NK-92 treated with Interleukin-12 subunit alpha and Interleukin-12 subunit beta, amount 100 ng/mL, for 24 hours (cell line): Measurements from ENCODE around the gene KLHL1.

Experiments used
- DNase-seq: peaks from one replicate; lab custom pipeline; 2025; lab: John Stamatoyannopoulos, UW

Gene KLHL1

DNA sequence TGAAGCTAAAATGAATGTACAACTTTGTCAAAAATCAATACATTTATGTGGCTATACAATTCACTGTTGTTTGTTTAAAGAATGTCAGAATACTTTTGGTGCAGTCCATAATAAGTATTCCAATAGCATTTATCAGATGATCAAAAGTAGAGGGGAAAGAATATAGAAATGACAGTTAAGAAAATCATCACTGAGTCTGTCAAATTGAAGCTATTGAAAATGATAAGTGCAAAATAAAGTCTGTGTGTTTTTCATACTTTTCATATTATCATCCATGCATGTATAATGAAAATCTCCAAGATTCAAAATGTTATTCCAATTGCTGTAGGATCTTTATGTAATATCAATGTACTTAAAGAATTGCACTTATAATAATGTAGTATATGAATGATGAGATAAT is 93.9 kb downstream of the KLHL1 start:
- no peak for DNase-seq

DNA sequence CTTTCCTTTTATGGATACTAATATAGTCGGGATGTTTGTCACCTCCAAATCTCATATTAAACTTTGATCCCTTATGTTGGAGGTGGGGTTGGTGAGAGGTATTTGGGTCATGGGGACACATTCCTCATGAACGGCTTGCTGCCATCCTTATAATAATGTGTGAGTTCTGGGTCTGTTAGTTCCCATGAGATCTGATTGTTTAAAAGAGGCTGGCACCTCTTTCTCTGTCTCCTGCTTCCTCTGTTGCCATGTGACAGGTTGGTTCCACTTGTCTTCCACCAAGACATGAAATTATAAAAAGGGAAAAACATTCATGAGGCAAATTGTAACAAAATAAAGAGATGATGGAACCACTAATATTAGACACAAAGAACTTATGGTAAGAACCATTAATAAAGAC is 108.4 kb downstream of the KLHL1 start:
- DNase-seq, result no peak

DNA sequence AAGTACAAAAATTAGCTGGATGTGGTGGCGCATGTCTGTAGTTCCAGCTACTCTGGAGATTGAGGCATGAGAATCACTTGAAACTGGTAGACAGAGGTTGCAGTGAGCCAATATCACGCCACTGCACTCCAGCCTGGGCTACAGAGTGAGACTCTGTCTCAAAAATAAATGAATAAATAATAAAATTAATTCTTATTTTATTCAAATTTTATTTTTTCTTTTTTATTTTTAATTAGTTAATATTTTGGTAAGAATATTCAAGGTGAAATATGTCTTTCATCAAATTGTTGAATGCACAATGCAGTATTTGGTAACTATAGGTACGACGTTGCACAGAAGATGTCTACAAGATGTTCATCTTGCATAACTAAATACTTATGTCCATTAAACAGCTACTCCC is 111.2 kb downstream of the KLHL1 start:
- no peak for DNase-seq

DNA sequence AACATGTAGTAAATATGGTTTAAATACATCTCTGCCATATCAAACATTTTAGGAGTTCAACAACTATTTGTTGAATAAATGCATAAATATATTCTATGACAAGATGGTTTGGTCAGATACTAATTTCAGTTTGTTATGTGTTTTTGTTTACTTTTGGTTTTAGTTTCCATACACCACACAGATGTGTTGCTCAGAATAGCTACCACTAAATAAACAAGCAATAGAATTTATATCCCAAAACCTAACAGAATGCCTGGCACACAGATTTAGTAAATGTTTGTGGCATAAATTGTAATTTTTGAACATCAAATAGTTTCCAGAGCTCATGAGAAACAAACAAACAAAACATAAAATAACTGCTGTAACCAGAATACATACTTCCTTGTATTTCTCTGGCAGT is 127.5 kb downstream of the KLHL1 start:
- no peak for DNase-seq

DNA sequence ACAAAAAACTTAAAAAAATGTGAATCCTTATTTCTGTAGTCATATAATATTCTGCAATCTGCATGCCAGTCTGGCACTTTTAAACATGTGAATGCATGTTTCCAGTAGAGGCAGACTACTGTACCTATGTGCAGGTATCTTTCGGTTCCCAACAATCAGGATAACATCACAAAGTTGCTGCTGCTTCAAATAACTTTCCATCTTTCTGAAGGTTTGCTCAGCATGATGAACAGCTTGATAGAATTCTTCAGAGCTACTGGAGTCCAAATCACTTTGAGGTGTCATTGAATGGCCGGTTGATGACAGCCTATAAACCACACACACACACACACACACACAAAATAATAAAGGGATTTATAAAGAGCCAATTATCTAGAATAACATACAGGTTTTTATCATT is 132.8 kb downstream of the KLHL1 start:
- no peak for DNase-seq

DNA sequence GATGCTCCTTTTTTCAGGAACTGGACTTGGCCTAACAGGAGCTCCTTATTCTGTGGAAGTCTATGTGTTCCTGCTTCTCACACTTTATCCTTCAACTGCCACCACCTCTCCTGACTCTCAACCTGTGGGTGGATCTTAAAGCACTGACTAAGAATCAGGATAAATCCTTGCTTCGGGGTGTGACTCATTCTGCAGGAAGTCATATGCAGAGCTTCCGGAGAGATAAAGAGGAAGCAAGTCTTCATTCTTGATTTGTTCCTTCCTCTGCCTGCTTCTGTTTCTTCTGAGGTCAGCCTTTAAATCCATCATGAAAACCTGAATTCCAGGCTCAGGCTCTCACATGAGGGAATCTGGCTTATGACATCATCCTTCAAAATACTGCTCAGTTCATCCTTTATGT is 137.7 kb downstream of the KLHL1 start:
- DNase-seq, result no peak

DNA sequence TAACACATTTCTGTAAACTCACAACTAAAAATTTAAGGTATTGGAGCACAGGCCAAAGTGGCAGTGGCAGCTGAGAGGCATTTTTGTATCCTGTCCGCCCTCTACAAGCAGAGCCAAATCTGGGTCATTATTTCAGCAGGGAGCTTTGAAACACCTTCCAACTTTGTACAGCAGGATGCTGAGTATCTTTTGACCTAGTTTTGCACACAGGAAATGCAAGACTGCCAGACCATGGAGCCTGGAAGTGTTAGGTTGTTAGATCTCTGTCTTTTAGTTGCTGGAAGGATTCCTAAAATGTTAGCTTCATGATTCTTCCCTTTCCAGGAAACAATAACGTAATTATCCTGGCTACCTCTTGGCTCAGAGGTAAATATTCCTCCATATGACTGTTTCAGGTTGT is 149.2 kb downstream of the KLHL1 start:
- no peak for DNase-seq

DNA sequence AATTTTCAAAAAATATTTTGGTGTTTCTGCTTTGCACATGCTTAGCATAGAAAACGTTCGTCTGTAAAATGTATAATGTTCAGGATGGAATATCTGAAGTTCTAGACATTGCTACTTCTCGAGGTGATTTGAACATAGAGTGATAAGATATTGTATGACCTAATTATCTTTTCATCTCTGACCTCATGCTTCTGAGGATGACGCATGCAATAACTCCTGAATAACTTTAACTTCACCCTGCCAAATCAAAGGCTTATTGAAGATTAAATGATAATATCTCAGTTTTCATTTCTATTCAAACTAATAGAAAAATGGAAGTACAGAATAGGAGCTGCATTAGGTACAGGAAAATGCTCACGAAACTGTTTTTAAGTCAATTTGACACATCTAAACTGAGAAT is 151.4 kb downstream of the KLHL1 start:
- DNase-seq, result no peak

DNA sequence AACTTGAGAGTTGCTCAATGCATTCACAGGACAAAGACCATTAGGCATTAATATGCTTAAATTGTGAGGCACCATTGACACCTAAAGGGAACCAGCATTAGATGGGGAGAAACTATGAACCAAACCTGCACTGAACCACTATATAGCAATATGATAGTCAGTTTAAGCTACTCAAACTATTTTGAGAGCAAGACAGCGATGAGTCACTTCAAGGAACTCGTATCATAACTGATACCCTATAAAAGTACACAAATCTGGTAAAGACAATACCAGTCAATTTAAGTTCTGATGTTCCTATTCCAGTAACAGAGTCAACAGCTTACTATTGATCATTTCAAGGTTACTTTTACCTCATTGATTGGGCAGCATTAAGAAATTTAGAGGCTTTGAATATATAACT is 151.9 kb downstream of the KLHL1 start:
- DNase-seq, result no peak

DNA sequence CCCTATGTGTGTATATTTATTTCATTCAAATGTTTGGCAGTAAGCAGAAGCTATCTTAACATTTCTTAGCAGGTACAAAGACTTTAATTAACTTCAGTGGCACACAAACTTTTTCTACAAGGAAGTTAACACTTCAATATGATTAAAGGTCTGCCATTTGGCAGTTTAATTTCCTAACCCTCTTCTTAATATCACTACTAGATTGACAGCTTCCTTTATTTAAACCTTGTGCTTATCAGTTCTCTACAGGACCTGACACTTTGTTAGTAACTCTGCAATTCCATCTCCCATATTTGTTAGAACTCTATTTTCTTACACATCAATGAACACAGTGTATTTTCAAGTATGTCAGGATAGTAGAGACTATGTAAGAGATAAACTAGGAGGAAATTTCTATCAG is 153.0 kb downstream of the KLHL1 start:
- no peak for DNase-seq

DNA sequence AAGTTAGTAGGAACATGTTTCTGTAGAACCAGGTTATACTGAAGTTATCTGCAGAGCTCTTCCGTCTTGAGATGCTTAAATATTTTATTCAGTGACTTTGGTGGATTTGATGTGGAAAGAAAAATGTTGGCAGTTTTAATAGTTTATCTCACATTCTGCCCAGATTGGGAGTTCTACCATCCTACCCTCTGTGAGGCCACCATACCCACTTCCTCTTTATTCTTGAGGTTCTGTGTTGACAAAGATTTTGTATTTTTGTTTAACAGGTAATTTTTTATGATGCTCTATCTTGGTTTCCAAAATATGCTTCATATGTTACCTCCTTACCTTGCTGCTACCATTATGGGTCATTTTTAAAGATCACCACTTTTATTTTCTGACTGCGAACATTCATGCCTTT is 156.8 kb downstream of the KLHL1 start:
- DNase-seq, result no peak

DNA sequence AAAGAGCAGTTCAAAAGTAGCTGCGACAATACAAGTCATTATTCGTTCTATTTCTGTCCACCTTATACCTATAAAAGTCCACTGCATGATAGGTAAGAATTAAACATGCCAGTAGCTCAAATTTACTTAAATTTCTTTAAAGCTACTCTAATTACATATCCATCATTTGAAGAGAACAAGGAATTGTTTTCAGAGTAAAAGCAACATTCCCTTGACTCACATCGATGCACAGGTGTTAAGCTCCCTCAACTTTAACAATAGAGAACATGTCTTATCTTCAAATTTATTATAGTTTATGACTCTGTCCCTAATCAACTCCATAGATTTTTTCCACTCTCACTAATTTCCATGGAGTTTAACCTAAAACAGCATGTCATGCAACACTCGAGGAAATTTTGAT is 158.1 kb downstream of the KLHL1 start:
- DNase-seq, result no peak

DNA sequence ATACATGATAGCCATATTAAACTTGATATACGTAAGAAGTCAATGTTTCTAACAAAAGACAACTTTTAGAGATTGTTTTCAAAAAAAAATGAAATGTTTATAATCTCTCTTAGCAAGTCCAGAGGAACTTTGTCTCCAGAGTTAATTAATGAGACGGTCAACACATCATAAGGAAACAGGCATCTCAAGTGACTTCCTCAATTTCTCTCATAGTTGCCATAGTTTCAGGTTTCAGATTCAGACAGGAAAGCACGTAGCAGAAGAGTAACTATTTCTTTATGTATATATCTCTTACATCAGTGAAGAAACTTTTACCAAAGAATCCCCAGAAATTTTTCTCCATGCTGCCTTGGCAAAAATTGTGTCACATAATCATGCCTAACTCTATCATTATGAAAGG is 160.2 kb downstream of the KLHL1 start:
- no peak for DNase-seq

DNA sequence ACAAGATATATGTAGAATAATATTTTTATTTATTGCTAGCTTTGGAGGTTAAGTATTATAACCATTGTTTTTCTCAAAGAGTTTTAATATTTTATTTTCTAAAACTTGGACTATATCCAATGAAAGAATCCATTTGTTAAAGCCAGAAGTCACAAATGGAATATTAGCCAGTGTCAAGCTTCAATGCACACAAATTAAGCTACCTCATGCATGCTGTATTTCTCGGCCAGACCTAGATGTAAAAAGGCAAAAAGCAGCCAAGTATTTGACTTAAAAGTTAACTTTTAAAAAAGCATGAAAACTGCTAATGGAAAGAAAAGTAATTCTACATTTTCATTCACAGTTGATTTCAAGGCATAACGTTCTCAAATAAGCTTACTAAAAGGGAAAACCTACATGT is 160.7 kb downstream of the KLHL1 start:
- DNase-seq, result no peak

DNA sequence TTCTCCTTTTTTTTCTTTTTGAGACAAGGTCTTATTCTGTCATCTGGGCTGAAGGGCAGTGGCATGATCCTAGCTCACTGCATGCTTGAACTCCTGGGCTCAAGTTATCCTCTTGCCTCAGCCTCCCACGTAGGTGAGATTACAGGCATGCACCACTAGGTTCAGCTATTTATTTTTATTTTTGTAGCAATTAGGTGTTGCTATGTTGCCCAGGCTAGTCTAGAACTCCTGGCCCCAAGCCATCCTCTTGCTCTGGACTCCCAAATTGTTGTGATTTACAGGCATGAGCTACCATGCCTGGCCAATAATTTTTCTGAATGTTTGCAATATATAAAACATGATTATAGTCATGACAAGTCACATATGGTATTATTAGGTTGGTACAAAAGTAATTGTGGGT is 161.7 kb downstream of the KLHL1 start:
- DNase-seq, result no peak

DNA sequence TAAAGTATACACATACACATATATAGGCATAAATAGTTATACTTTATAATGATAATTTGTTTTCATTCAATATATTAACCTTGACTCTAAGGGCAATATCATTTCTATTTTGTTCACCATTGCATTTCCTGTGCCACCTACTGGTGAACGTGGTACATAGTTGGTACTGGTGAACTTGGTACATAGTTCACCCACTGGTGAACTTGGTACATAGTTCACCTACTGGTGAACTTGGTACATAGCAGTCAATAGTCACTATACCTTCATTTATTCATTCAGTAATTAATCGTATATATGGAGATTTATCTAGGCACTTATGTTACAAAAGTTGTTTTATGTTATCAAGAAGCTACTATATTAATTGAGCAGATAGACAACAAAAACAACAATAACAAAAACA is 173.2 kb downstream of the KLHL1 start:
- DNase-seq, result no peak

DNA sequence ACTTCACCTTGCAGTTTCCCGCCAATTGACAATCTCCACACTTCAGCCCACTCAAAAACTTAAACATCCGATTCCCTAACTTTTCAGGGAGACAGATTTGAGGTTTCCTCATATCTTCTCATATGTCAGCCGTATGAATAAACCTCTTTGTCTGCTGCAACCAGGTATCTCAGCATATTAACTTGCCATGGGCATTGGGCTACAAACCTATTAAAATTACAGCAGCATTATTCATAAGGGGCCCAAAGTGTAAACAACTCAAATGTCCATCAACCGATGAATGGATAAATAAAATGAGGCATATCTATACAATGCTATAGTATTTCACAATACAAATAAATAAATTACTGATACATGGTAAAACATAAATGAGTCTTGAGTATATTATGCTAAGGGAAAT is 180.0 kb downstream of the KLHL1 start:
- no peak for DNase-seq

DNA sequence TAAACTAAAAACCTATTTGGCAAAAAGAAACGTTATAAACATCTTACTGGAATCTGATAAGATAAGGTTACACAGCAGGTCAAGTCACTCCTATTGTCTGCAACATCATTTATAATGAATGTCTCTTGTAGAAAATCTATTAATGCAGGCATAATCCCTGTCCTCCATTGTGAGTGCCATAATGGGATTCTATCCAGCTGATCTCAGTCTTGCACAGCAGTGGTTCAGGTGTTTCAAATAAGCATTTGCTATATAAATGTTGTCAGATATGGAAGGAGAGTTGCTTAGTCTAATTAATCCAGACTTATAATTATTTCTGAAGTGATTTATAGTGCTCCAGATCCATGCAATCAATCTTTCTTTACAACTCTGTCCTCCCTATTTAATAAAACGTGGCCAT is 187.1 kb downstream of the KLHL1 start:
- DNase-seq, result no peak

DNA sequence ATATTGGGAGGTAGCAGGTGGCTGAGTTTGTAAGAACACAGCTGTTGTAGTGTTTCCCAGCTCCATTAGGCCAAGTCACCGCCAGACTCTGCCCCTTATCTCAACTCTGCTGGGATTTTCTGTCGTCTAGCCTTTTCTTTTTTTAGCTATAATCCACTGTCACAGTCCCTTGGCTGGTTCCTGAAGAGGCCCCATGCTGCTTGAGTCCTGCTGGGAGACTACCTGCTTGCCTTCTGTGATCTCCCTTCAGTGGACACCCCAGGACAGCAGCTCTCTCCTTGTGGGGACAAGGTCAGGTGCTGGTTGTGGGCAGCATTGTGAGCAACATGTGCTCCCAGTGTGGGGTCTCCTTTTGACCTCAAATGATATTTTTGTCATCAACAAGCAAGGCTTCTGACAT is 195.6 kb downstream of the KLHL1 start:
- no peak for DNase-seq

DNA sequence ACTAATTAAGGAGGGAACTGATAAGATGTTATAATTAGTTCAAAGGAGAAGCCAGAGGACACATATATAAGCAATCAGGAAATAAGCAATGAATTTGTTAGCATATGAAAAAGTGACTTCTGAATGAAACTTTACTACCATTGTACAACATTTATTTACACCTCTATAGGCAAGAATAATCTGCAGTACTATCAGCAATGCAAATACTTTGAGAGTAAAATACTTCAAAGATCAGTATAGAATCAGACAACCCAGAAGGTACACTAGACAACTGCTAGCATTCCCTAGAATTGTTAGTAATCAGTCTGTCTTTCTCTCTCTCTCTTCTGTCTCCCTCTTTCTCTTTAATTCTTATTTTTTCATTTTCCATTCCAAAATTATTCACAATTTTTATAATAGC is 197.5 kb downstream of the KLHL1 start:
- DNase-seq, result no peak

DNA sequence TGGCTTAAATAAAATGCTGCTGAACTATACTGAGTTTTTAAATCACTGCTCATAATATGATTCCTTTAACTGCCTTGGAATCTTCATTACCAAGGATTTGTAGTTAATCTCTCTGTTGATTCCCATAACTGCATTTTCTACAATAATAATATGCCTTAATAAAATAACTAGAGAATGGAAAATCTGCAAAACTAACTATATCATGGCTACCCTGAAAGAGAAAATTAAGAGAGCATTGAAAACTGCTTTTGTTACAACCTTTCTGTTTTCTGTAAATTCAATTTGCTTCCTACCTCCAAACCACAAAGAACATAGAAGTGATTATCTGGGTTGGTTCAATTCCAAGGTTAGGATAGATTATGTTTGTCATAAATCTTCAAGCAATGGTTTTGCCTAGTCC is 203.5 kb downstream of the KLHL1 start:
- DNase-seq, result no peak

DNA sequence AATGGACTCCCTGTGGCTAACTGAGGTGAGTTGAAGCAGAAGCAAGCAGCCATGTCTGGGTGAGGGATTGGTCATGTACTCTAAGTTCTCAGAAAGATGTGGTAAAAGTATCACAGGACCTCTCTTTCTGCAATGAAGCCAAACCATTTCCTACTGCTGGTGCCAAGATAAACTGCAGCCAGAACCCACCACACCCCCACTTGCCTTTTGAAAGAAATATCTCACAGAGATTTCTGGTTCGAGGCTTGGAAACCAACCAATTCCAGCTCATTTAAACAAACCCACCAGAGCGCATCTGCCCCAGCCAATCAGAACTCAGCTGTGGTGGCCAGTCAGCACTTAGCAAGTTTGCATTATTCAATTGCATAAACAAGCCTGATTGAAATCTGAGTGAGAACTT is 205.2 kb downstream of the KLHL1 start:
- no peak for DNase-seq

DNA sequence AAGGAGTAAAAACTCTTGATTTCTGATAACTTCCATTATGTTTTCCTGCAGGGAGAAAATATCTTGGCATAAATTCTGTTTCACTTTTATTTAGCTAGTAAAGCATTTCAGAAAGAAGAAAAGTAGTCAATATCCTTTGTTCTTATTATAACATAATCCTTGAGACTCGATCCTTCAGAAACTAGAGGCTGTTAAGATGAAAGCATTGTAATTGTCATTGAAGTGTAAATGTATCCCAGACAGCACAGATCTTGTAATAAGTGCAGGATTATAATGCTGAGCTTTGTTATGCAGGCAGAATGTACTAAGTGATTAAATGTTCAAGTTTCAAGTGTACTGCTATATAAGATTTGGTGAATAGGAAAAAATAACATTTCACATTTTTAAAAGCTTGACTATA is 225.8 kb downstream of the KLHL1 start:
- no peak for DNase-seq

DNA sequence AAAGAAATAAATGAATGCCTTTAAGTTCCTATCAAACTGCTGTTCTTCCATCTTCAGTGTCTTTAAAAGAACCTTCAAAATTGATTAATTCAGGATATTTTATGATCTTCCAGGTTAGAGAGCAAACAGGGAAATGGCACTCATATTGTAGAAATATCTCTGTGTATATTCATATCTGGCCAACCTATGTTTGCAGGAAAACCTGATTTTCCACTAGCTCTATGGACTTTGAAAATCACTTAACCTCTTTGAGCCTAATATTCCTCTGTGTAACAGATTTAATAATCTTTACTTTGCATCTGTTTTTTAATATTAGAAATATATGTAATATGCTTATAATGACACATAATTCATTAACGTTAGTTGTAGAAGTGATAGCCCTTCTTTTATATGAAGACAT is 228.3 kb downstream of the KLHL1 start:
- no peak for DNase-seq

DNA sequence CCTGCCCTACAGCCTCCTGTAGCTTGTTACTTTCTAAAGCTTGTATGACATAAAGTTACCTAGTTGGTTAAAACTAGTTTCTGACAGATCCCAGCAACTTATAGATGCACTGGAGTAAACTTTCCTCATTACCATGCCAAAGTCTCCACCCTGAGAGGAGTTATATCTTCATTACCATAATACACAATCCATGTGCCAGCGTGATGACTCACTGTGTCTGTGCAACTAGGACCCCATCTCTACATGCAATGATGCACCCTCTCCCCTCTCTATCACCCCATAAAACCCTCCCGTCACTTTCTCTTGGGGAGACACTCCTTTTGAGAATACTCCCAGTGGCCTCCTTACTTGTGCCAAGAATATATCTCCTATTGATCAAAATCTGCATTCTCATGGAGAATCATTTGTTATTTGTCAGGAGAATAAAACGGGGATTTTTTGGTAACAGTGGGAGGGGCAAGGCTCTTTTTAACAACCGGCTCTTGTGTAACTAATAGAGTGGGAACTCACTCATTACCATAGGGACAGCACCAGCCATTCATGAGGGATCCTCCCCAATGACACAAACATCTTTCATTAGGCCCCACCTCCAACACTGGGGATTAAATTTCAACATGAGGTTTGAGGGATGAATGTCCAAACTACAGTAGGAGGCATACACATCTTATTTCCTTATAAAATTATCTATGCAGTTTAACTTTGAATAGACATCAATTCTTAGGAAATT is 235.8 kb downstream of the KLHL1 start:
- DNase-seq, result no peak
